HepG2 (cell line): ENCODE results near the gene ZNF213. TPM values are rescaled to one million over a fixed set of nuclear protein-coding genes. Genes with fewer than 3 reads are reported as not detected.
A peak's percentile ranks its signal among the peaks of the same experiment; 100 is the strongest.
"Not testable (repeated sequence)": the region's sequence is repeated elsewhere in the genome, so short reads cannot be mapped to it uniquely, and the experiment has no call there.

ENCODE experiments used
- ATAC-seq: fragments of 200-7000 bp; cut with Tn5 transposase; 3 replicates; pipeline ENCODE4 v1.9.1; 2020; ENCODE audit warnings: mild to moderate bottlenecking, moderate library complexity
- BruUV-seq: library from RNA; stranded (reverse); fragments of 400-500 nt; replicated peaks from 2 replicates; lab custom pipeline; 2021; lab: Mats Ljungman, UMichigan
- CTCF ChIA-PET: fragments of 300-600 bp; formaldehyde crosslinking; extraction: SDS; loops from one replicate; lab custom pipeline; 2021; ENCODE audit warnings: low total read pairs, inconsistent platforms, low intra/inter-chr PET ratio; lab: Yijun Ruan, JAX
- POLR2A ChIA-PET: fragments of 350-600 bp; sonication (Branson Sonifier 250); formaldehyde crosslinking; loops from one replicate; lab custom pipeline; 2020; ENCODE audit warnings: antibody characterized with exemption, inconsistent platforms; lab: Yijun Ruan, JAX
- DNase-seq: peaks from one replicate; pipeline ENCODE4 v3.0.0-alpha.2; 2015; ENCODE audit warnings: low spot score
- FAIRE-seq: peaks from 3 replicates; lab custom pipeline; 2011; peaks lifted over from hg19 to GRCh38; lab: Jason Lieb, UNC
- H2AFZ ChIP-seq: one replicate; pipeline ENCODE4 v1.6.1; 2011; ENCODE audit warnings: low read length, inconsistent platforms
- H3K27ac ChIP-seq: fragments of 300-600 bp; 3 replicates; pipeline ENCODE4 v1.8.0; 2011; ENCODE audit warnings: mixed run types, mild to moderate bottlenecking, mixed read lengths, low read length, inconsistent platforms; ENCODE audit not compliant: insufficient read depth; ENCODE audit errors: extremely low read length
- H3K27me3 ChIP-seq, 2 experiments: fragments of 200-600 bp in 1 of 2; 2 replicates in 1 of 2; 3 replicates in 1 of 2; pipeline versions ENCODE4 v1.6.0 to v1.8.0; 2011; ENCODE audit warnings: low read length in 2 of 2, mild to moderate bottlenecking in 2 of 2, moderate library complexity in 2 of 2, inconsistent platforms in 1 of 2; ENCODE audit not compliant: insufficient read depth in 2 of 2, control insufficient read depth in 1 of 2
- H3K36me3 ChIP-seq, 2 experiments: fragments of 200-600 bp in 1 of 2; replicated peaks in 1 of 2; 2 replicates in 1 of 2; 3 replicates in 1 of 2; pipeline versions ENCODE4 v1.5.1 to v1.8.0; 2011; ENCODE audit warnings: low read length in 2 of 2, inconsistent platforms in 1 of 2; ENCODE audit not compliant: insufficient read depth in 2 of 2, control insufficient read depth in 1 of 2
- H3K4me1 ChIP-seq: 2 replicates; pipeline ENCODE4 v1.5.1; 2012; ENCODE audit warnings: low read length, inconsistent platforms; ENCODE audit not compliant: insufficient read depth
- H3K4me2 ChIP-seq: 2 replicates; pipeline ENCODE4 v1.6.0; 2011; ENCODE audit warnings: low read depth, low read length, inconsistent platforms
- H3K4me3 ChIP-seq, 3 experiments: fragments of 200-600 bp in 1 of 3; sonication (generic), shearing (Covaris generic) in 1 of 3; replicated peaks in 1 of 3; 2 replicates each; pipeline ENCODE4 v1.5.1; 2011 to 2016; ENCODE audit warnings: low read length in 3 of 3, inconsistent platforms in 2 of 3, low read depth in 2 of 3, mild to moderate bottlenecking in 2 of 3, control low read depth in 1 of 3, mixed read lengths in 1 of 3; ENCODE audit not compliant: insufficient read depth in 1 of 3
- H3K79me2 ChIP-seq: one replicate; pipeline ENCODE4 v1.6.1; 2011; ENCODE audit warnings: low read length, inconsistent platforms; ENCODE audit not compliant: insufficient read depth
- H3K9ac ChIP-seq: 2 replicates; pipeline ENCODE4 v1.6.0; 2011; ENCODE audit warnings: mild to moderate bottlenecking, low read depth, low read length, inconsistent platforms; ENCODE audit not compliant: insufficient read depth
- H3K9me3 ChIP-seq: 2 replicates; pipeline ENCODE4 v1.5.1; 2012; ENCODE audit warnings: mild to moderate bottlenecking, low read length
- H4K20me1 ChIP-seq: 2 replicates; pipeline ENCODE4 v1.6.0; 2011; ENCODE audit warnings: inconsistent platforms, mild to moderate bottlenecking, low read length, moderate library complexity; ENCODE audit not compliant: insufficient read depth
- CBFB ChIP-seq: sonication (generic); formaldehyde crosslinking; IDR thresholded peaks from 2 replicates; pipeline ENCODE4 v1.4.0; 2020; ENCODE audit warnings: missing genetic modification reagents
- CHD4 ChIP-seq: fragments of 200-600 bp; sonication (generic); IDR thresholded peaks from 2 replicates; pipeline ENCODE4 v1.7.0; 2017; ENCODE audit warnings: mild to moderate bottlenecking, low read length, borderline replicate concordance
- FIP1L1 ChIP-seq: fragments of 200-400 bp; formaldehyde crosslinking; IDR thresholded peaks from 2 replicates; pipeline ENCODE4 v1.6.1; 2018; ENCODE audit warnings: low read depth, mild to moderate bottlenecking, low read length, moderate library complexity, borderline replicate concordance; ENCODE audit not compliant: insufficient read depth
- MAX ChIP-seq: IDR thresholded peaks from 2 replicates; pipeline ENCODE4 v1.6.1; 2012; ENCODE audit warnings: inconsistent platforms
- MXD4 ChIP-seq: IDR thresholded peaks from 2 replicates; pipeline ENCODE4 v1.6.1; 2016; ENCODE audit warnings: mild to moderate bottlenecking, missing biosample characterization, missing genetic modification reagents
- NBN ChIP-seq: fragments of 450-650 bp; conservative IDR thresholded peaks from 2 replicates; pipeline ENCODE4 v1.6.1; 2017
- NR2F2 ChIP-seq: IDR thresholded peaks from 2 replicates; pipeline ENCODE4 v1.6.1; 2012; ENCODE audit warnings: low read depth, inconsistent platforms, borderline replicate concordance
- PREB ChIP-seq: sonication (generic); formaldehyde crosslinking; IDR thresholded peaks from 2 replicates; pipeline ENCODE4 v1.4.0; 2020; ENCODE audit warnings: missing genetic modification reagents
- ZFP1 ChIP-seq: IDR thresholded peaks from 2 replicates; pipeline ENCODE4 v1.6.1; 2016
- ZNF367 ChIP-seq: sonication (generic); formaldehyde crosslinking; IDR thresholded peaks from 2 replicates; pipeline ENCODE4 v1.4.0; 2020; ENCODE audit warnings: missing genetic modification reagents, borderline replicate concordance
- ZNF598 ChIP-seq: sonication (generic); formaldehyde crosslinking; IDR thresholded peaks from 2 replicates; pipeline ENCODE4 v1.5.1; 2020; ENCODE audit warnings: mild to moderate bottlenecking, missing genetic modification reagents, borderline replicate concordance
- ZNF704 ChIP-seq: sonication (generic); formaldehyde crosslinking; IDR thresholded peaks from 2 replicates; pipeline ENCODE4 v1.8.1; 2023; ENCODE audit warnings: mild to moderate bottlenecking, inconsistent platforms, moderate library complexity, missing genetic modification reagents, borderline replicate concordance
- ZNF878 ChIP-seq: sonication (generic); formaldehyde crosslinking; IDR thresholded peaks from 2 replicates; pipeline ENCODE4 v1.8.1; 2023; ENCODE audit warnings: mild to moderate bottlenecking, missing genetic modification reagents, moderate library complexity
- ZZZ3 ChIP-seq: sonication (generic); formaldehyde crosslinking; IDR thresholded peaks from 2 replicates; pipeline ENCODE4 v1.4.0; 2020; ENCODE audit warnings: missing genetic modification reagents, mild to moderate bottlenecking, borderline replicate concordance
- WGBS: methylation state at CpG from one replicate; pipeline ENCODE4 v1.1.6; 2017; ENCODE audit warnings: low lambda C conversion rate; 5-methylcytosine and 5-hydroxymethylcytosine counted together
- in situ Hi-C: cut with HindIII; loops from 2 replicates; pipeline ENCODE4 v1.10.0; 2017; ENCODE audit warnings: low pct_unique_long_range_greater_than_20kb; ENCODE audit not compliant: extremely low pct_ligation_motif_present
- intact Hi-C: fragments of 100-400 bp; cut with micrococcal nuclease; formaldehyde crosslinking; loops from one replicate; pipeline ENCODE4 v1.10.0; 2022; ENCODE audit not compliant: unreplicated experiment
- polyA plus RNA-seq, 8 experiments: library from polyadenylated mRNA; depleted of rRNA in 3 of 8; stranded (reverse) in 7 of 8; unstranded in 1 of 8; fragments of >200 nt; fragmentation: Illumina TruSeq in 4 of 8; extraction: Trizol in 4 of 8; gene quantifications; 2 replicates each; pipeline versions ENCODE4 v1.2.1 to v1.2.3, GENCODE V29; 2011 to 2016; ENCODE audit warnings: low read depth in 4 of 8, missing spikeins in 1 of 8, mixed read lengths in 1 of 8; ENCODE audit not compliant: insufficient read depth in 1 of 8
- total RNA-seq, 5 experiments: library from RNA; depleted of rRNA; stranded (reverse); fragments of >200 nt; fragmentation: Illumina TruSeq; extraction: Trizol; gene quantifications; 2 replicates each; pipeline ENCODE4 v1.2.3, GENCODE V29; 2016; ENCODE audit warnings: low read depth in 1 of 5

Gene ZNF213
- total and polyA plus RNA-seq, 2 of the 13 experiments (the other 11 are each of a cell fraction or from before 2014, with no cell fraction given) = 0.59 to 0.97 TPM

- H3K9ac ChIP-seq, H3K9me3 ChIP-seq, H3K79me2 ChIP-seq, H3K27ac ChIP-seq, H4K20me1 ChIP-seq, H3K27me3 ChIP-seq, CTCF ChIA-PET, DNase-seq, H2AFZ ChIP-seq, H3K36me3 ChIP-seq, ATAC-seq, intact Hi-C loops, in situ Hi-C loops, FAIRE-seq, BruUV-seq: not testable (repeated sequence)
- Histone ChIP-seq H3K4me2 (peak overlapping the region; percentile 96), H3K4me3 (peak overlapping the region in 2 of 3 experiments; percentile 72 to 83; a peak in 3 of 6 replicates), H3K4me1 (peaks cover 58% of the 10 kb centered on the region)
- WGBS = 12% methylated on average over 5 of the region's 8 CpGs
- POLR2A ChIA-PET = interaction anchor here (1.0 to 1.7 kb wide), 8 partner anchors 9 to 82 kb away, joined by 3 to 20 read pairs (median 4); partner anchors contain the start of gene ZNF213
- TF ChIP-seq CHD4 (peak; percentile 55; the same call in 1 of the 2 replicates), ZNF878 (CRISPR knock-in tag) (peak; percentile 64; the same call in 1 of the 2 replicates)
Measured at GRCh38 chr16:3182293-3182607, 47.4 kb downstream of the ZNF213 start.

GRCh38 chr16:3182608-3183444 is 48.0 kb downstream of the ZNF213 start:
- H3K27me3 ChIP-seq = no peaks in the 10 kb centered on the region; a peak in 2 of 5 replicates
- H3K4me1 ChIP-seq = peaks cover 62% of the 10 kb centered on the region
- no peaks in the 10 kb centered on the region for H3K79me2 ChIP-seq
- peak overlapping the region; percentile 64 to 83 (median 72); a peak in 5 of 6 replicates for H3K4me3 ChIP-seq
- CTCF ChIA-PET = no interaction called here
- H3K4me2 ChIP-seq = peak overlapping the region; percentile 96
- H3K36me3 ChIP-seq = no peaks in the 10 kb centered on the region
- POLR2A ChIA-PET = interaction anchor here (1.0 to 1.7 kb wide), 8 partner anchors 9 to 82 kb away, joined by 3 to 20 read pairs (median 4); partner anchors contain the start of gene ZNF213
- H3K27ac ChIP-seq = no peak overlapping the region
- BruUV-seq = no TSS peak
- intact Hi-C loops (no loop called here), in situ Hi-C loops (no loop called here)
- H4K20me1 ChIP-seq = no peaks in the 10 kb centered on the region
- peak; percentile 70 for DNase-seq
- H3K9ac ChIP-seq = peak overlapping the region; percentile 41
- H2AFZ ChIP-seq = no peak overlapping the region
- FAIRE-seq = peak; percentile 49
- peak; percentile 73 for ATAC-seq
- WGBS = 0% methylated on average over 4 of the region's 72 CpGs
- no peaks in the 10 kb centered on the region for H3K9me3 ChIP-seq
- TF ChIP-seq CBFB (no peak), ZNF367 (0 out of 2 replicates have a peak, but pooled peaks have one; percentile 28), FIP1L1 (no peak), MAX (peak; percentile 66; the same call in 1 of the 2 replicates), ZNF704 (CRISPR knock-in tag) (no peak), NBN (no peak), ZZZ3 (no peak), ZFP1 (no peak), ZNF598 (CRISPR knock-in tag) (no peak), MXD4 (peak; percentile 81; the same call in 1 of the 2 replicates), PREB (CRISPR knock-in tag) (0 out of 2 replicates have a peak, but pooled peaks have one; percentile 33), NR2F2 (0 out of 2 replicates have a peak, but pooled peaks have one; percentile 53)
